ENCODE measurements around the gene CSF3R.
"Not testable (repeated sequence)": the region's sequence is repeated elsewhere in the genome, so short reads cannot be mapped to it uniquely, and the experiment has no call there.

The CSF3R gene

DNA sequence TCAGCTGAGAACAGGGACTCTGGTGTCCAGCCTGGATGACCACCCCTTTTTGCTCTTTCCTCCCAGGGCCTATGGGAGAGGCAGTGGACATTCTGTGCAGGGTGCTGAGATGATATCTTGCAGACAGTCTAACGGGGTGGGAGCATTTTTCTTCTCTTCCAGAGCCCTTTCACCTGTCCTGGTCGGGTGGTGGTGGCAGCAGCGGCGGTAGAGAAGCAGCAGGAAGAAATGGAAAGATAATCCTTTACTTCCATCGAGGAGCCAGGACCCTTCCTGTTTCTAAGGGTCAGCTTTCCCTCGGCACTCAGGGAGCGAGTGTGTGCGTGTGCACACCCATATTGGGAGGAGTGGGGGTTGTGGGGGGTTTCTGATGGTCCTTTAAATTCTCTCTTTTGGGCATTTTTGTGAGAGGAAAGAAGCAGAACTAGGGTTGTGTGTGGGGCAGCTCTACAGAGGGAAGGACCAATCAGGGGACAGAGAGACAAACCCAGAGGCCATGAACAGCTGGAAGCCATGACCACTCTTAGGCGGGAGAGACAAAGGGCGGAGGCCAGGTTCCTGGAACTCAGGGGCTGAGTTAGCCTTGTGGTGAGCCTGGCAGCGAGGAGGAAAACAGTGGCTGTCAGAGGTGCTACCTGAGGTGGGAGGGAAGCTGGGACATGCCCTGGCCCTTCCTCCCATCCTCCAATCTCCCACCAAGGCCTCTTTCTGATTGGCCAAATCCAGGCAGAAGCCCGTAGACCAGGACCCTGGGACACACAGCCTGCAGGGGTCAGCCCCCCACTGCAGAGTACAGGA, 31.2 kb upstream of the CSF3R start:
- DNase-seq (ENCODE audit: low spot score): no peak

DNA sequence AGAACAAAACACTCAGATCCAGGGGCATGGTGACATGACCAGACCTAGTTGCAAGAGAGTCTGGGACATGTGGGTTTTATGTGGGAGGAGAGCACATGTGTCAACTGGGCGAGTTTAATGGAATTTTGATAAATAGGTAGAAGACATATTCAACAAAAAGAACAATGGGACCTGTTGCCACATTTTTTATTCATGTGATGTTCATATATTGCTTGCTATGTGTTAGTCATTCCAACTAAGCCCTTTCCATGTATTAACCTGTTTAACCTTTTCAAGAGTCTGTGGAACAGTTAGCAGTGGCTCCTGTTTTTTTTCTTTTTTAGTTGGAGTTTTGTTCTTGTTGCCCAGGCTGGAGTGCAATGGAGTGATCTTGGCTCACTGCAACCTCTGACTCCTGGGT, 30.1 kb upstream of the CSF3R start:
- DNase-seq (ENCODE audit: low spot score): no peak

DNA sequence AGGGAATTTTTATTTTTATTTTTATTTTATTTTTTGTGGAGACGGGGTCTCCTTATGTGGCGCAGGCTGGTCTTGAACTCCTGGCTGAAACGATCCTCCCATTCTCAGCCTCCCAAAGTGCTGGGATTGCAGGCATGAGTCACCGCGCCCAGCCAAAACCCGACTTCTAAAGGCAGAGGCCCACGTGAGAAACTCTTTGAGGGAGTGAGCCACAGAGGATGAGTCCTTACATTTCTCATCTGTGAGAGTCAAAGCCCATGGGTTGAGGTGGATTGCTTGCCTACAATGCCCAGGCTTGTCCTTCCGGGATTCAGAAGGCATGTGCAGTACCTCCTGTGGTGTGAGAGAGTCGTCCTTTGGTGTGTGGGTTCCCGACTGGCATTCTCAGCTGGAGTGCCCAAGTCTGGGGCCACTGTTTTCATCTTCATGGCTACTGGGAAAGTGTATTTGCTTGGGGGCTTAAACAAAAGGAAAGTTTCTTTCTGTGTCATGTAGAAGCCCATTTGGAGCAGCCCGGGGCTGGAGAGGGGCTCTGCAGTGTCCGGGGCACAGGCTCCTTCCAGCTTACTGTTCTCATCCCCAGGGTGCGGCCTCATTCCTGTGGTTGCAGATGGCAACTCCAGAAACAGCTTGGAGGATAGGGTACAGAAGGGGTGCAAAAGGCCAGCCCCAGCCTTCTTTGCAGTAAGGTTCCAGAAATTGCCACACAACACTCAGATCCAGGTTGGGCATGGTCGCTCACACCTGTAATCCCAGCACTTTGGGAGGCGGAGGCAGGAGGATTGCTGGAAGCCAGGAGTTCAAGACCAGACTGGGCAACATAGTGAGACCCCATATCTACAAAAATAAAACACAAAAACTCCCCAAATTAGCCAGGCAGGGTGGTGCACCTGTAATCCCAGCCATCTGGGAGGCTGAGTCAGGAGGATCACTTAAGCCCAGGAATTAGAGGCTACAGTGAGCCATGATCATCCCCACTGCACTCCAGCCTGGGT, 29.4 kb upstream of the CSF3R start:
- DNase-seq (ENCODE audit: low spot score): no peak

DNA sequence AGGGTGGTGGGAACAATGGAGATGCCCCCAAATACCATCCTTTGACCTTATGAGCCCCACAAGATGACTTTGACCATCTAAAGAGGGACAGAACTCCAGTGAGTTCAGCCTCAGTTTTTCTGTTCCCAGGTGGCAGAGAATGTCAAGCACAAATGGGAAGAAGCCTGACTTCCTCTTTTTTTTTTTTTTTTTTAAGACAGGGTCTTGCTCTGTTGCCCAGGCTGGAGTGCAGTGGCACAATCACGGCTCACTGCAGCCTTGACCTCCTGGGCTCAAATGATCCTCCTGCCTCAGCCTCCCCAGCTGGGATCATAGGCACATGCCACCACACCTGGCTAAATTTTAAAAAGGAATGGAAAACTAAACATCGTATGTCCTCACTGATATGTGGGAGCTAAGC, 28.5 kb upstream of the CSF3R start:
- DNase-seq (ENCODE audit: low spot score): not testable (repeated sequence)

- no peak for DNase-seq (ENCODE audit: low spot score)
These were observed 27.7 kb upstream of the CSF3R start for GRCh38 chr1:36510418-36510817.

GRCh38 chr1:36508257-36508656, 25.5 kb upstream of the CSF3R start:
- no peak for DNase-seq (ENCODE audit: low spot score)

- no peak for DNase-seq (ENCODE audit: low spot score)
These were observed 23.7 kb upstream of the CSF3R start for GRCh38 chr1:36506276-36506920.

GRCh38 chr1:36503733-36504132, 21.0 kb upstream of the CSF3R start:
- DNase-seq (ENCODE audit: low spot score): no peak

- DNase-seq (ENCODE audit: low spot score): no peak
These were observed 20.4 kb upstream of the CSF3R start for GRCh38 chr1:36503159-36503558.

DNA sequence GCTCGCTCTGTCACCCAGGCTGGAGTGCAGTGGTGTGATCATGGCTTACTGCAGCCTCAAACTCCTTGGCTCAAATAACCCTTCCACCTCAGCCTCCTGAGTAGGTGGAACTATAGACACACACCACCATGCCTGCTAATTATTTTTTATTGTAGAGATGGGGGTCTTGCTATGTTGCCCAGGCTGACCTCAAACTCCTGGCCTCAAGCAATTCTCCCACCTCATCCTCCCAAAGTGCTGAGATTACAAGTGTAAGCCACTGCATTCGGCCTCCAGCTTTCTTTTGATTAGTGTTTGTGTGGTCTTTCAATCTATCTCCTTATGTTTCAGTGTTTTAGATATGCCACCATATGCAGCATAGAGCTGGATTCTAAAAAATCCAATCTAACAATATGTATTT, 19.9 kb upstream of the CSF3R start:
- no peak for DNase-seq (ENCODE audit: low spot score)

GRCh38 chr1:36501911-36502310, 19.2 kb upstream of the CSF3R start:
- DNase-seq (ENCODE audit: low spot score): not testable (repeated sequence)

DNA sequence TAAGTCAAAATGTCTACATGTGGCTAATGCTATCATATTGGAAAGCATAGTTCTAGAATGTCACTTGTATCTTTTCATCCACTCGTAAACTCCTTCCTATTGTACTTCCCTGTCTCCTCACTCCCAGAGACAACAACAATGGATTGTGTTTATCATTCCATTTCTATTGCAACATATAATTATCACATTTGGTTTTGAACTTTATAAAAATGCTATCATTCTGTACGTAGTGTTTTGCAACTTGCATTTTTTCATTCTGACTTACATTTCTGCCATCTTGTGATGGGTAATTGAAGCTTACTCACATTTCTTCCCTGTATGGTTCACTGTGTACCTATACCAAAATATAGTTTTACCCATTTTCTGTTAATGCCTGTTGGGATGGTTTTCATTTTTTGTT, 14.5 kb upstream of the CSF3R start:
- no peak for DNase-seq (ENCODE audit: low spot score)

- no peak for DNase-seq (ENCODE audit: low spot score)
These were observed 12.3 kb upstream of the CSF3R start for GRCh38 chr1:36494971-36495370.

- DNase-seq (ENCODE audit: low spot score): no peak
These were observed 10.8 kb upstream of the CSF3R start for GRCh38 chr1:36493524-36493923.

- no peak for DNase-seq (ENCODE audit: low spot score)
These were observed 9.8 kb upstream of the CSF3R start for GRCh38 chr1:36492491-36492890.

DNA sequence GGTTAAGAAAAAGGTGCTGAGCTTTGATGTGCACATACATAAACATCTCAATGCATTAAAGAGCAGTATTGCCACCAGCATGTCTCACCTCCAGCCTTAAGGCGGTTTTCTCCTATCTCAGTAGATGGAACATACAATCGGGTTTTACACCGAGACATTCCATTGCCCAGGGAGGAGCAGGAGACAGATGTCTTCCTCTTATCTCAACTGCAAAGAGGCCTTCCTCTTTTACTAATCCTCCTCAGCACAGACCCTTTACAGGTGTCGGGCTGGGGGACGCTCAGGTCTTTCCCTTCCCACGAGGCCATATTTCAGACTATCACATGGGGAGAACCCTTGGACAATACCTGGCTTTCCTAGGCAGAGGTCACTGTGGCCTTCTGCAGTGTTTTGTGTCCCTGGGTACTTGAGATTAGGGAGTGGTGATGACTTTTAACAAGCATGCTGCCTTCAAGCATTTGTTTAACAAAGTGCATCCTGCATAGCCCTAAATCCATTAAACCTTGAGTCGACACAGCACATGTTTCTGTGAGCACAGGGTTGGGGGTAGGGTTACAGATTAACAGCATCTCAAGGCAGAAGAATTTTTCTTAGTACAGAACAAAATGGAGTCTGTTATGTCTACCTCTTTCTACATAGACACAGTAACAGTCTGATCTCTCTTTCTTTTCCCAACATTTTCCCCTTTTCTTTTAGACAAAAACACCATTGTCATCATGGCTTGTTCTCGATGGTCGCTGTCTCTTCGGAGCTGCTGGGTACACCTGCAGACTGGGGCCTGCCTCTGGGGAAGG, 6.7 kb upstream of the CSF3R start:
- DNase-seq (ENCODE audit: low spot score): not testable (repeated sequence)

DNA sequence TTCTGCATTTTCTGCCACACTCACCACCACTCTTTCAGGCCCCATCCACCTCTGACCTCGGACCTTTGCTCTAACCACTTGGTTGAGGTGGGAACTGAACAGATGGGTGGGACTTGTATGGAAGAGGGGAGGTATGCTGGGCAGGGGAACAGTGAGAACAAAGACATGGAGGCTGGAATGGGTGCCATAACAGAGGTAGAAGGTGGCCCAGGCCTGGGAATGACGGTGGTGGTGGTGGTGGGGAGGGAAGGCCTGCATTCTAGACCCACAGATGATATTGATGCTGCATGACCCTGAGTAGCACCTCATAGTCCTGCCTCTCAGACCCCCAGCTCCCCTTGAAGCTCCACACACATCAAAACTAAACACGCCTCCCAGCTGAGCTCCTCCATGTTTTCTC, 5.2 kb upstream of the CSF3R start:
- DNase-seq (ENCODE audit: low spot score): no peak

DNA sequence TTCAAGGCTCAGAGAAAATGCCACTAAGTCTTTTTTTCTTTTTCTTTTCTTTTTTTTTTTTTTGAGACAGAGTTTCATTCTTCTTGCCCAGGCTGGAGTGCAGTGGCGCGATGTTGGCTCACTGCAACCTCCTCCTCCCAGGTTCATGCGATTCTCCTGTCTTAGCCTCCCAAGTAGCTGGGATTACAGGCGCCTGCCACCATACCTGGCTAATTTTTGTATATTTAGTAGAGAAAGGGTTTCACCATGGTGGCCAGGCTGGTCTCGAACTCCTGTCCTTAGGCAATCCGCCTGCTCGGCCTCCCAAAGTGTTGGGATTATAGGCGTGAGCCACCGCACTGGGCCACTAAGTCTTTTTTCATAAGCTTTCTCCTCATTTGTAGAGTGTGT, 4.6 kb upstream of the CSF3R start:
- DNase-seq (ENCODE audit: low spot score): not testable (repeated sequence)

GRCh38 chr1:36486439-36487335, 4.0 kb upstream of the CSF3R start:
- no peak for DNase-seq (ENCODE audit: low spot score)

DNA sequence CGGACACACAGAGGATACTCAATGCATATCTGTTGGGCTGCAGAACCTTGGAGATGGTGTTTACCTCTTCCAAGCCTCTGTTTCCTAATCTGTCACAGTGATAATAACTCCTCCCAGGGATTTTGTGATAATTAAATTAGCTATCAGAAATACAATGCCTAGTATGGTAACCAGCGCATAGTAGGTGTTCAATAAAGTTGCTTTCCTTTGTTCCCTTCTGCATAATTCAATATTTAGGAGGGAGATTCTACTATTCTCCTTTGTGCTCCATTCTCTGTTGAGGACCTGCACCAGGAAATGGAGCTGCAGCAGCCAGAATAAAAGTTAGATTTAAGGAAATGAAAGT, 3.4 kb upstream of the CSF3R start:
- DNase-seq (ENCODE audit: low spot score): no peak

- no peak for DNase-seq (ENCODE audit: low spot score)
These were observed 1.4 kb upstream of the CSF3R start for GRCh38 chr1:36484099-36484498.

All from D341Med (cell line).